PC-9 (cell line): ENCODE results near the gene CDH13.

Experiments used
- CTCF ChIP-seq: fragments of 200-600 bp; sonication (generic); conservative IDR thresholded peaks from 2 replicates; pipeline ENCODE4 v1.6.1; 2017; ENCODE audit warnings: mixed run types, antibody characterized with exemption, mild to moderate bottlenecking, moderate library complexity
- EZH2 ChIP-seq: fragments of 200-600 bp; sonication (generic); IDR thresholded peaks from 2 replicates; pipeline ENCODE4 v1.8.0; 2017; ENCODE audit warnings: antibody characterized with exemption, low read depth

- no peak for TF ChIP-seq CTCF
- no peak for TF ChIP-seq EZH2
Observed at GRCh38 chr16:83627996-83628395, 1001.2 kb downstream of the CDH13 start.
